GM12878 (cell line): ENCODE results near the gene SNX13.

Experiments
- NFYA ChIP-seq: IDR thresholded peaks from 2 replicates; pipeline ENCODE4 v1.6.1; 2011; ENCODE audit warnings: low read depth, mild to moderate bottlenecking, low read length, improper control_type of control experiment, borderline replicate concordance
- REST ChIP-seq: IDR thresholded peaks from 2 replicates; pipeline ENCODE4 v1.6.1; 2012; ENCODE audit warnings: mild to moderate bottlenecking, low read depth, low read length
- SP1 ChIP-seq: IDR thresholded peaks from one replicate; pipeline ENCODE4 v1.6.1; 2011; ENCODE audit warnings: low read depth, low read length

GRCh38 chr7:17944720-17945119 is 4.4 kb upstream of the SNX13 start:
- no peak for TF ChIP-seq NFYA
- TF ChIP-seq SP1, result no peak
- no peak for TF ChIP-seq REST
